SKM-1 treated with dmso at 0.1 percent for 144 hours (cell line): Measurements from ENCODE around the gene NSMCE1.
"Not testable (repeated sequence)": the region's sequence is repeated elsewhere in the genome, so short reads cannot be mapped to it uniquely, and the experiment has no call there.

Experiments
- DNase-seq: peaks from one replicate; lab custom pipeline; 2025; ENCODE audit not compliant: unreplicated experiment; lab: John Stamatoyannopoulos, UW

NSMCE1 gene

GRCh38 chr16:27303256-27304100, 34.9 kb upstream of the NSMCE1 start:
- no peak for DNase-seq

- DNase-seq = no peak
Observed at GRCh38 chr16:27302126-27302525, 33.6 kb upstream of the NSMCE1 start.

GRCh38 chr16:27301236-27301861, 32.8 kb upstream of the NSMCE1 start:
- no peak for DNase-seq

GRCh38 chr16:27298132-27298531, 29.6 kb upstream of the NSMCE1 start:
- no peak for DNase-seq

GRCh38 chr16:27293343-27293742, 24.8 kb upstream of the NSMCE1 start:
- no peak for DNase-seq

- no peak for DNase-seq
Observed at GRCh38 chr16:27291722-27292240, 23.2 kb upstream of the NSMCE1 start.

GRCh38 chr16:27291106-27291505, 22.5 kb upstream of the NSMCE1 start:
- DNase-seq = no peak

GRCh38 chr16:27290562-27290961, 22.0 kb upstream of the NSMCE1 start:
- DNase-seq = no peak

GRCh38 chr16:27289669-27290068, 21.1 kb upstream of the NSMCE1 start:
- no peak for DNase-seq

- DNase-seq = not testable (repeated sequence)
Observed at GRCh38 chr16:27288313-27288712, 19.7 kb upstream of the NSMCE1 start.

- DNase-seq = peak; percentile 83
Observed at GRCh38 chr16:27287887-27288286, 19.3 kb upstream of the NSMCE1 start.

- DNase-seq = no peak
Observed at GRCh38 chr16:27287051-27287811, 18.7 kb upstream of the NSMCE1 start.

- DNase-seq = peak; percentile 29
Observed at GRCh38 chr16:27286451-27286850, 17.9 kb upstream of the NSMCE1 start.

- DNase-seq = no peak
Observed at GRCh38 chr16:27285676-27286196, 17.2 kb upstream of the NSMCE1 start.

- no peak for DNase-seq
Observed at GRCh38 chr16:27284865-27285675, 16.5 kb upstream of the NSMCE1 start.

GRCh38 chr16:27281243-27281642, 12.7 kb upstream of the NSMCE1 start:
- DNase-seq = no peak

GRCh38 chr16:27275394-27275793, 6.8 kb upstream of the NSMCE1 start:
- no peak for DNase-seq

- DNase-seq = not testable (repeated sequence)
Observed at GRCh38 chr16:27274424-27274874, 5.9 kb upstream of the NSMCE1 start.

- no peak for DNase-seq
Observed at GRCh38 chr16:27273670-27274423, 5.3 kb upstream of the NSMCE1 start.

GRCh38 chr16:27273330-27273669, 4.7 kb upstream of the NSMCE1 start:
- no peak for DNase-seq
